Neuronal stem cell (in vitro differentiated cells): ENCODE data around the gene TRAPPC3.

Experiments used
- DNase-seq: peaks from one replicate; pipeline ENCODE4 v3.0.0-alpha.2; 2013; ENCODE audit warnings: low spot score
- H2AFZ ChIP-seq: one replicate; pipeline ENCODE4 v1.6.1; 2013; ENCODE audit warnings: mild to moderate bottlenecking, low read length, inconsistent platforms
- H2AK5ac ChIP-seq: 2 replicates; pipeline ENCODE4 v1.6.1; 2013; ENCODE audit warnings: low read depth, mild to moderate bottlenecking, inconsistent platforms, low read length, moderate library complexity, mixed read lengths
- H2BK120ac ChIP-seq: 2 replicates; pipeline ENCODE4 v1.6.1; 2013; ENCODE audit warnings: low read depth, mild to moderate bottlenecking, inconsistent platforms, low read length, moderate library complexity, mixed read lengths
- H2BK12ac ChIP-seq: one replicate; pipeline ENCODE4 v1.6.1; 2013; ENCODE audit warnings: low read length, inconsistent platforms
- H2BK15ac ChIP-seq: 2 replicates; pipeline ENCODE4 v1.6.1; 2013; ENCODE audit warnings: mild to moderate bottlenecking, low read length, inconsistent platforms, mixed read lengths
- H2BK5ac ChIP-seq: one replicate; pipeline ENCODE4 v1.6.1; 2013; ENCODE audit warnings: inconsistent platforms, mild to moderate bottlenecking, low read length, moderate library complexity
- H3K14ac ChIP-seq: one replicate; pipeline ENCODE4 v1.6.1; 2013; ENCODE audit warnings: low read length, inconsistent platforms
- H3K18ac ChIP-seq: 2 replicates; pipeline ENCODE4 v1.6.1; 2013; ENCODE audit warnings: low read length, inconsistent platforms
- H3K23ac ChIP-seq: 2 replicates; pipeline ENCODE4 v1.6.1; 2013; ENCODE audit warnings: low read depth, mild to moderate bottlenecking, mixed read lengths, low read length, inconsistent platforms; ENCODE audit not compliant: poor library complexity
- H3K27ac ChIP-seq: replicated peaks from 3 replicates; pipeline ENCODE4 v1.5.1; 2013; ENCODE audit warnings: low read length, inconsistent platforms
- H3K27me3 ChIP-seq, 3 experiments: 2 replicates each; pipeline ENCODE4 v1.6.1; 2013; ENCODE audit warnings: low read length in 3 of 3, mild to moderate bottlenecking in 2 of 3, inconsistent platforms in 1 of 3, low read depth in 1 of 3, mixed read lengths in 1 of 3, moderate library complexity in 1 of 3; ENCODE audit not compliant: control insufficient read depth in 3 of 3, insufficient read depth in 3 of 3
- H3K36me3 ChIP-seq, 2 donors: replicated peaks in 1 of 2; 2 replicates each; pipeline ENCODE4 v1.6.1; 2013; ENCODE audit warnings: low read length in 2 of 2; ENCODE audit not compliant: control insufficient read depth in 2 of 2, insufficient read depth in 2 of 2
- H3K4ac ChIP-seq: 2 replicates; pipeline ENCODE4 v1.6.1; 2013; ENCODE audit warnings: inconsistent platforms, mild to moderate bottlenecking, low read length, moderate library complexity
- H3K4me1 ChIP-seq, 2 donors: 1 replicate in 1 of 2; 2 replicates in 1 of 2; pipeline ENCODE4 v1.6.1; 2013; ENCODE audit warnings: low read length in 2 of 2, low read depth in 1 of 2; ENCODE audit not compliant: control insufficient read depth in 2 of 2, insufficient read depth in 1 of 2
- H3K4me2 ChIP-seq: one replicate; pipeline ENCODE4 v1.6.1; 2013; ENCODE audit warnings: mild to moderate bottlenecking, low read length, inconsistent platforms; ENCODE audit not compliant: insufficient read depth, poor library complexity, severe bottlenecking
- H3K4me3 ChIP-seq, 2 donors: 2 replicates each; pipeline ENCODE4 v1.5.1; 2013; ENCODE audit warnings: low read length in 2 of 2, mild to moderate bottlenecking in 2 of 2, inconsistent platforms in 1 of 2, moderate library complexity in 1 of 2
- H3K79me1 ChIP-seq: one replicate; pipeline ENCODE4 v1.6.1; 2013; ENCODE audit warnings: low read depth, mild to moderate bottlenecking, inconsistent platforms, low read length, moderate library complexity
- H3K9ac ChIP-seq: one replicate; pipeline ENCODE4 v1.6.1; 2013; ENCODE audit warnings: mild to moderate bottlenecking, low read depth, low read length, inconsistent platforms; ENCODE audit not compliant: poor library complexity
- H3K9me3 ChIP-seq, 2 donors: replicated peaks in 1 of 2; 2 replicates each; pipeline versions ENCODE3 to v1.6.1; 2013; ENCODE audit warnings: low read length in 2 of 2, mild to moderate bottlenecking in 2 of 2, inconsistent platforms in 1 of 2, low read depth in 1 of 2, mixed read lengths in 1 of 2, moderate library complexity in 1 of 2; ENCODE audit not compliant: control insufficient read depth in 2 of 2, insufficient read depth in 1 of 2
- H4K8ac ChIP-seq: one replicate; pipeline ENCODE4 v1.6.1; 2013; ENCODE audit warnings: low read depth, mild to moderate bottlenecking, inconsistent platforms, low read length, moderate library complexity
- H4K91ac ChIP-seq: one replicate; pipeline ENCODE4 v1.6.1; 2013; ENCODE audit warnings: low read length, low read depth, mild to moderate bottlenecking, inconsistent platforms; ENCODE audit not compliant: poor library complexity
- WGBS, 2 donors: extraction: QIAGEN DNeasy Blood & Tissue Kit; methylation state at CpG; one replicate each; pipeline ENCODE4 v1.1.7; 2013; ENCODE audit warnings: missing lambda C conversion rate in 2 of 2, mixed read lengths in 1 of 2; ENCODE audit not compliant: insufficient read length in 2 of 2, insufficient replicate concordance in 1 of 2; ENCODE audit errors: extremely low coverage in 2 of 2; 5-methylcytosine and 5-hydroxymethylcytosine counted together

TRAPPC3 gene

DNA sequence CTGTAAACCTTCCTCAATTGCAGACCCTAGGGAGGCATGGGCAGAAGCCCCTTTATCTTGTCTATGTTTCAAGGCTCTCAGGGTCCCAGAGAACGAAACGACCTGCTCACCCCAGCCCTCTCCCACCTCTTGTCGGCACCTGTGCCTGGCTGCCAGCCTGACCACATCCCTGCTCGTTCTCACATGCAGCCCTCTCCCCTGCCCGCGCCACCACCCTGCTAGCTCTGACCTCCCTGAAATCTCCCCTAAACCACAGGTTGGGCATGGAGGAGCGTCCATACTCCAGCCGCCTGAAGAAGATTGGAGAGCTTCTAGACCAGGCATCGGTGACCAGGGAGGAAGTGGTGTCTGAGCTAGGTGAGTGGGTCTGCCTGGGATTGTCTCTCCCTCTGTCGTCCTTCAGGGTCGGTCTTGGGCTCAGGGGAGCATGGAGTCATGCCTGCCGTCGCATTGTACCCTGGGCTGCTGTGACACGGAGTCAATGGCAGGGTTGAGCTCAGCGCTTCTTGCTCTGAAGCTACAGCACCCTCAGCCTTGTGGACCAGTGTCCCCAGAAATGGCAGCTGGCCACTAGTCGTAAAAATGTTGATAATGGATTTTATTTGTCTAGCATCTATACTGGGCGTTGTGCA lies 57.0 kb downstream of the TRAPPC3 start:
- no peak overlapping the region for H3K27ac ChIP-seq
- H2BK120ac ChIP-seq: no peak overlapping the region
- no peak overlapping the region for H3K14ac ChIP-seq
- no peak overlapping the region for H2BK15ac ChIP-seq
- no peak overlapping the region for H4K91ac ChIP-seq
- no peak overlapping the region for H2AFZ ChIP-seq
- no peak overlapping the region for H3K4me3 ChIP-seq
- no peak overlapping the region for H3K4ac ChIP-seq
- no peak overlapping the region for H3K18ac ChIP-seq
- no peak overlapping the region for H2BK12ac ChIP-seq
- H4K8ac ChIP-seq: no peak overlapping the region
- no peaks in the 10 kb centered on the region for H3K27me3 ChIP-seq
- no peak overlapping the region for H2BK5ac ChIP-seq
- DNase-seq: no peak
- H3K23ac ChIP-seq: no peak overlapping the region
- H3K4me1 ChIP-seq: peaks cover 8 to 11% of the 10 kb centered on the region in 2 donors
- H3K79me1 ChIP-seq: peaks cover 16% of the 10 kb centered on the region
- no peak overlapping the region for H2AK5ac ChIP-seq
- H3K36me3 ChIP-seq: peaks cover 48 to 73% of the 10 kb centered on the region in 2 donors
- H3K4me2 ChIP-seq: no peak overlapping the region
- no peaks in the 10 kb centered on the region for H3K9me3 ChIP-seq
- H3K9ac ChIP-seq: no peak overlapping the region
- no CpG with 5 or more reads among the region's 17 CpGs for WGBS, 2 donors

DNA sequence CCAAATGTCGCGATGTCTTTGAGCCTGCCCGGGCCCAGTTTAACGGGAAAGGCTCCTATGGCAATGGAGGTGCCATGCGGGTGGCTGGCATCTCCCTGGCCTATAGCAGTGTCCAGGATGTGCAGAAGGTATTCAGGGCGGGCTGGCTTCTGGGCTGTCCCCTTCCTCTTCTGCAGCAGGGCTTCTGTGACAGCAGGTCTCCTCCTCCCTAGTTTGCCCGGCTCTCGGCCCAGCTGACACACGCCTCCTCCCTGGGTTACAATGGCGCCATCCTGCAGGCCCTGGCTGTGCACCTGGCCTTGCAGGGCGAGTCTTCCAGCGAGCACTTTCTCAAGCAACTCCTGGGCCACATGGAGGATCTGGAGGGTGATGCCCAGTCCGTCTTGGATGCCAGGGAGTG lies 57.6 kb downstream of the TRAPPC3 start:
- no CpG with 5 or more reads among the region's 13 CpGs for WGBS, 2 donors
- no peaks in the 10 kb centered on the region for H3K9me3 ChIP-seq
- H3K27ac ChIP-seq: no peak overlapping the region
- no peak overlapping the region for H3K4ac ChIP-seq
- peak overlapping the region; percentile 21 for H2BK5ac ChIP-seq
- peak overlapping the region; percentile 39 for H3K23ac ChIP-seq
- no peak overlapping the region for H2AFZ ChIP-seq
- H3K27me3 ChIP-seq: no peaks in the 10 kb centered on the region
- H3K9ac ChIP-seq: no peak overlapping the region
- H4K91ac ChIP-seq: no peak overlapping the region
- no peak overlapping the region for H3K18ac ChIP-seq
- peaks cover 52 to 78% of the 10 kb centered on the region in 2 donors for H3K36me3 ChIP-seq
- no peak overlapping the region for H2BK120ac ChIP-seq
- H4K8ac ChIP-seq: peak overlapping the region; percentile 59
- H2BK15ac ChIP-seq: no peak overlapping the region
- peaks cover 6 to 8% of the 10 kb centered on the region in 2 donors for H3K4me1 ChIP-seq
- H3K4me2 ChIP-seq: no peak overlapping the region
- no peak for DNase-seq
- H2AK5ac ChIP-seq: no peak overlapping the region
- H3K4me3 ChIP-seq: no peak overlapping the region
- no peak overlapping the region for H2BK12ac ChIP-seq
- H3K79me1 ChIP-seq: peaks cover 19% of the 10 kb centered on the region
- H3K14ac ChIP-seq: no peak overlapping the region

DNA sequence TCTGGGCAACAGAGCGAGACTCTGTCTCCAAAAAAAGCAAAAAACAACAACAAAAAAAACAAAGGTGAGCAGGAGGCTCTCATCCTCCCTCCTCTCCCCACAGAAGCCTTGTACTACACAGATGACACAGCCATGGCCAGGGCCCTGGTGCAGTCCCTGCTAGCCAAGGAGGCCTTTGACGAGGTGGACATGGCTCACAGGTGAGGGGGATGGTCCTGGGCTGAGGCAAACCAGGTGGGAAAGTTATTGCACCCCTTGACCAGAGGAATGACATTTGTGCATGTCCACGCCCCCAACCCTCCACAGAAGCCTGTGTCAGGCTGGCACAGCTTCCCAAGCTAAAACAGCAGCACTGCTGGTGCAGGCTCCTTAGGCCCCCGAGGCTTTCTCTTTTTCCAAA lies 58.1 kb downstream of the TRAPPC3 start:
- H3K4me1 ChIP-seq: peaks cover 6 to 8% of the 10 kb centered on the region in 2 donors
- H2AFZ ChIP-seq: no peak overlapping the region
- H3K36me3 ChIP-seq: peaks cover 56 to 76% of the 10 kb centered on the region in 2 donors
- no peak overlapping the region for H4K8ac ChIP-seq
- WGBS, 2 donors: no CpG with 5 or more reads among the region's 4 CpGs
- no peak overlapping the region for H3K4ac ChIP-seq
- no peak overlapping the region for H2BK15ac ChIP-seq
- H3K9me3 ChIP-seq: no peaks in the 10 kb centered on the region
- H3K18ac ChIP-seq: no peak overlapping the region
- peak overlapping the region; percentile 60 for H3K23ac ChIP-seq
- no peak for DNase-seq
- no peak overlapping the region for H3K14ac ChIP-seq
- no peak overlapping the region for H3K27ac ChIP-seq
- no peak overlapping the region for H2BK12ac ChIP-seq
- H3K27me3 ChIP-seq: no peaks in the 10 kb centered on the region
- H2AK5ac ChIP-seq: no peak overlapping the region
- H2BK5ac ChIP-seq: no peak overlapping the region
- H2BK120ac ChIP-seq: no peak overlapping the region
- H3K79me1 ChIP-seq: peaks cover 19% of the 10 kb centered on the region
- no peak overlapping the region for H3K4me2 ChIP-seq
- H3K4me3 ChIP-seq: no peak overlapping the region
- H4K91ac ChIP-seq: no peak overlapping the region
- H3K9ac ChIP-seq: no peak overlapping the region

DNA sequence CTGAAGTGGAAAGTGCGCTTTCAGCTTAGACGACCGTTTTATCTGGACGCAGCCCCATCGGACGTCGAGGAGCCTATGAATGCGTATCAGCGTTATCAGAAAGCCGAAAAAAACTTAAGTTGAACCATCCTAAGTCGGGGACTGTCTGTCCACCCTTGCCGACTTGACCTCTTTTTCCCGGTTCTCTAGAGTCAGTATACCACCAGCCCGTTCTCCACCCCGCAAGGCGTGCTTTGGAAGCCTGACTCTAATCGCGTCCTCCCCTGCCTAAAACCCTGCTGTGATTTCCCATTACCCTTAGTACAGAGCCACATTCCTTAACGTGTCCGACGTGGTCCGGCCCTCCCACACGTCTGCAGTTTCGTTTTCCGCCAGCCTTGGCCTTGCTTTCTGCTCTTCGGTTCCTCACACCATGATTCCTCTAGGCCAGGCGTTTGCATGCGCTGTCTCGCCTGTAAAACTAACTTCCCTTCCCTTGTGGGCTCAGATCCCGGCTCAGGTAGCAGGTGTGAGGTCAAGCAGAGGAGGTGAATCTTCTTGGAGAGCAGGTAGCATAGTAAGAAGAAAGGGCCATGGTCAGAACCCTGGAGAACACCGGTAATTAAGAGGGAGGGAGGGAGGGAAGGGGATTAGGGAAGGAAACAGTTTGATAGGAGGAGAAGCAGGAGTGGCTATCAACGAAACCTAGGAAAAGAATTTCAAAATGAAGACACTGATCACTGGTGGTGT lies 59.7 kb downstream of the TRAPPC3 start:
- H2BK12ac ChIP-seq: no peak overlapping the region
- H3K4me1 ChIP-seq: peaks cover 11% of the 10 kb centered on the region in 2 donors
- peaks cover 49 to 60% of the 10 kb centered on the region in 2 donors for H3K36me3 ChIP-seq
- peak overlapping the region; percentile 99 for H3K9ac ChIP-seq
- H3K4ac ChIP-seq: no peak overlapping the region
- H3K27me3 ChIP-seq: no peaks in the 10 kb centered on the region
- peak overlapping the region; percentile 98 for H3K18ac ChIP-seq
- no peak overlapping the region for H2BK120ac ChIP-seq
- WGBS, 2 donors: no CpG with 5 or more reads among the region's 32 CpGs
- H3K9me3 ChIP-seq: no peaks in the 10 kb centered on the region
- H3K27ac ChIP-seq: no peak overlapping the region
- peak overlapping the region; percentile 90 for H2BK5ac ChIP-seq
- H4K8ac ChIP-seq: no peak overlapping the region
- H4K91ac ChIP-seq: no peak overlapping the region
- H2AFZ ChIP-seq: peak overlapping the region; percentile 99
- DNase-seq: no peak
- peaks cover 19% of the 10 kb centered on the region for H3K79me1 ChIP-seq
- peak overlapping the region; percentile 97 to 98 for H3K4me3 ChIP-seq
- no peak overlapping the region for H3K14ac ChIP-seq
- H3K4me2 ChIP-seq: peak overlapping the region; percentile 90
- H3K23ac ChIP-seq: peak overlapping the region; percentile 100
- H2AK5ac ChIP-seq: peak overlapping the region; percentile 64
- H2BK15ac ChIP-seq: no peak overlapping the region
